Activated naive CD8-positive, alpha-beta T cell treated with anti-CD3 and anti-CD28 coated beads for 36 hours (primary cell): ENCODE measurements around the gene ABHD17A. TPM values are rescaled to one million over a fixed set of nuclear protein-coding genes. Genes with fewer than 3 reads are reported as not detected.

ENCODE experiments used
- DNase-seq: peaks from one replicate; pipeline ENCODE4 v3.0.0; 2021
- H3K27ac Mint-ChIP-seq: one replicate; pipeline ENCODE4 v1.8.0; 2022; ENCODE audit warnings: mild to moderate bottlenecking, moderate library complexity, mixed read lengths
- H3K27me3 Mint-ChIP-seq: one replicate; pipeline ENCODE4 v1.8.0; 2022; ENCODE audit warnings: mild to moderate bottlenecking, mixed read lengths
- H3K36me3 Mint-ChIP-seq: one replicate; pipeline ENCODE4 v1.8.0; 2021; ENCODE audit warnings: mild to moderate bottlenecking, mixed read lengths
- H3K4me1 Mint-ChIP-seq: one replicate; pipeline ENCODE4 v1.8.0; 2021; ENCODE audit warnings: mixed read lengths
- H3K4me3 Mint-ChIP-seq: one replicate; pipeline ENCODE4 v1.8.0; 2022; ENCODE audit warnings: mild to moderate bottlenecking, moderate library complexity, mixed read lengths
- H3K9me3 Mint-ChIP-seq: one replicate; pipeline ENCODE4 v1.8.0; 2022; ENCODE audit warnings: mixed read lengths
- total RNA-seq, 2 experiments: library from RNA; stranded (reverse); gene quantifications; one replicate each; pipeline ENCODE4 v1.2.3, GENCODE V29; 2021

Gene ABHD17A
- total RNA-seq, 2 experiments from 2014 or later: 98.7 to 106 TPM

GRCh38 chr19:1857648-1858326, 27.5 kb downstream of the ABHD17A start:
- no peak for DNase-seq
- Mint-ChIP-seq H3K27me3 (no peaks in the 10 kb centered on the region), H3K36me3 (peaks cover 11% of the 10 kb centered on the region), H3K4me1 (peaks cover 38% of the 10 kb centered on the region), H3K9me3 (no peaks in the 10 kb centered on the region), H3K4me3 (peak overlapping the region; percentile 68), H3K27ac (peak overlapping the region; percentile 75)

GRCh38 chr19:1856698-1857603, 28.3 kb downstream of the ABHD17A start:
- H3K36me3 Mint-ChIP-seq: peaks cover 7% of the 10 kb centered on the region
- peak overlapping the region; percentile 86 for H3K27ac Mint-ChIP-seq
- no peaks in the 10 kb centered on the region for H3K27me3 Mint-ChIP-seq
- peak overlapping the region; percentile 82 for H3K4me3 Mint-ChIP-seq
- peak; percentile 62 for DNase-seq
- no peaks in the 10 kb centered on the region for H3K9me3 Mint-ChIP-seq
- H3K4me1 Mint-ChIP-seq: peaks cover 43% of the 10 kb centered on the region

GRCh38 chr19:1856345-1856697, 29.0 kb downstream of the ABHD17A start:
- Mint-ChIP-seq H3K27me3 (no peaks in the 10 kb centered on the region), H3K27ac (peak overlapping the region; percentile 86), H3K36me3 (peaks cover 4% of the 10 kb centered on the region), H3K9me3 (no peaks in the 10 kb centered on the region), H3K4me1 (peaks cover 43% of the 10 kb centered on the region), H3K4me3 (peak overlapping the region; percentile 82)
- DNase-seq: no peak

GRCh38 chr19:1855828-1856255, 29.5 kb downstream of the ABHD17A start:
- DNase-seq: peak; percentile 57
- Mint-ChIP-seq H3K27me3 (no peaks in the 10 kb centered on the region), H3K36me3 (peaks cover 6% of the 10 kb centered on the region), H3K27ac (peak overlapping the region; percentile 86), H3K4me3 (peak overlapping the region; percentile 82), H3K4me1 (peaks cover 41% of the 10 kb centered on the region), H3K9me3 (no peaks in the 10 kb centered on the region)

- Mint-ChIP-seq H3K36me3 (peaks cover 7% of the 10 kb centered on the region), H3K4me1 (peaks cover 43% of the 10 kb centered on the region), H3K27me3 (no peaks in the 10 kb centered on the region), H3K27ac (peak overlapping the region; percentile 86), H3K4me3 (peak overlapping the region; percentile 82), H3K9me3 (no peaks in the 10 kb centered on the region)
- DNase-seq: peak; percentile 87
Observed at GRCh38 chr19:1855040-1855827, 30.1 kb downstream of the ABHD17A start.

- peaks cover 40% of the 10 kb centered on the region for H3K4me1 Mint-ChIP-seq
- H3K9me3 Mint-ChIP-seq: no peaks in the 10 kb centered on the region
- no peak for DNase-seq
- H3K4me3 Mint-ChIP-seq: no peak overlapping the region
- H3K27me3 Mint-ChIP-seq: no peaks in the 10 kb centered on the region
- peak overlapping the region; percentile 77 for H3K27ac Mint-ChIP-seq
- H3K36me3 Mint-ChIP-seq: peaks cover 7% of the 10 kb centered on the region
Observed at GRCh38 chr19:1854542-1855039, 30.7 kb downstream of the ABHD17A start.

GRCh38 chr19:1854039-1854541, 31.2 kb downstream of the ABHD17A start:
- no peaks in the 10 kb centered on the region for H3K9me3 Mint-ChIP-seq
- no peaks in the 10 kb centered on the region for H3K27me3 Mint-ChIP-seq
- no peak for DNase-seq
- H3K27ac Mint-ChIP-seq: no peak overlapping the region
- H3K4me3 Mint-ChIP-seq: no peak overlapping the region
- H3K36me3 Mint-ChIP-seq: peaks cover 7% of the 10 kb centered on the region
- H3K4me1 Mint-ChIP-seq: peaks cover 42% of the 10 kb centered on the region

- Mint-ChIP-seq H3K27ac (peak overlapping the region; percentile 85), H3K4me3 (peak overlapping the region; percentile 47), H3K27me3 (no peaks in the 10 kb centered on the region), H3K36me3 (peaks cover 7% of the 10 kb centered on the region), H3K4me1 (peaks cover 41% of the 10 kb centered on the region), H3K9me3 (no peaks in the 10 kb centered on the region)
- peak; percentile 89 for DNase-seq
Observed at GRCh38 chr19:1853295-1854038, 31.8 kb downstream of the ABHD17A start.

GRCh38 chr19:1852581-1853128, 32.6 kb downstream of the ABHD17A start:
- Mint-ChIP-seq H3K4me3 (no peak overlapping the region), H3K27me3 (no peaks in the 10 kb centered on the region), H3K36me3 (peaks cover 7% of the 10 kb centered on the region), H3K9me3 (no peaks in the 10 kb centered on the region), H3K27ac (peak overlapping the region; percentile 85), H3K4me1 (peaks cover 38% of the 10 kb centered on the region)
- DNase-seq: no peak

- DNase-seq: peak; percentile 80
- peak overlapping the region; percentile 40 for H3K4me3 Mint-ChIP-seq
- H3K9me3 Mint-ChIP-seq: no peaks in the 10 kb centered on the region
- peaks cover 45% of the 10 kb centered on the region for H3K4me1 Mint-ChIP-seq
- H3K27ac Mint-ChIP-seq: peak overlapping the region; percentile 38
- H3K36me3 Mint-ChIP-seq: peaks cover 11% of the 10 kb centered on the region
- no peaks in the 10 kb centered on the region for H3K27me3 Mint-ChIP-seq
Observed at GRCh38 chr19:1851654-1852580, 33.4 kb downstream of the ABHD17A start.

- DNase-seq: no peak
- Mint-ChIP-seq H3K27ac (peak overlapping the region; percentile 60), H3K36me3 (peaks cover 15% of the 10 kb centered on the region), H3K27me3 (no peaks in the 10 kb centered on the region), H3K9me3 (no peaks in the 10 kb centered on the region), H3K4me1 (peaks cover 52% of the 10 kb centered on the region), H3K4me3 (peak overlapping the region; percentile 33)
Observed at GRCh38 chr19:1850809-1851653, 34.3 kb downstream of the ABHD17A start.

GRCh38 chr19:1849886-1850398, 35.4 kb downstream of the ABHD17A start:
- H3K36me3 Mint-ChIP-seq: peaks cover 15% of the 10 kb centered on the region
- no peak overlapping the region for H3K27ac Mint-ChIP-seq
- no peaks in the 10 kb centered on the region for H3K9me3 Mint-ChIP-seq
- no peak overlapping the region for H3K4me3 Mint-ChIP-seq
- no peaks in the 10 kb centered on the region for H3K27me3 Mint-ChIP-seq
- H3K4me1 Mint-ChIP-seq: peaks cover 49% of the 10 kb centered on the region
- no peak for DNase-seq
